Measurements from ENCODE around the gene KCNT2.
A peak's percentile ranks its signal among the peaks of the same experiment; 100 is the strongest.
"Not testable (repeated sequence)": the region's sequence is repeated elsewhere in the genome, so short reads cannot be mapped to it uniquely, and the experiment has no call there.

Gene KCNT2

DNA sequence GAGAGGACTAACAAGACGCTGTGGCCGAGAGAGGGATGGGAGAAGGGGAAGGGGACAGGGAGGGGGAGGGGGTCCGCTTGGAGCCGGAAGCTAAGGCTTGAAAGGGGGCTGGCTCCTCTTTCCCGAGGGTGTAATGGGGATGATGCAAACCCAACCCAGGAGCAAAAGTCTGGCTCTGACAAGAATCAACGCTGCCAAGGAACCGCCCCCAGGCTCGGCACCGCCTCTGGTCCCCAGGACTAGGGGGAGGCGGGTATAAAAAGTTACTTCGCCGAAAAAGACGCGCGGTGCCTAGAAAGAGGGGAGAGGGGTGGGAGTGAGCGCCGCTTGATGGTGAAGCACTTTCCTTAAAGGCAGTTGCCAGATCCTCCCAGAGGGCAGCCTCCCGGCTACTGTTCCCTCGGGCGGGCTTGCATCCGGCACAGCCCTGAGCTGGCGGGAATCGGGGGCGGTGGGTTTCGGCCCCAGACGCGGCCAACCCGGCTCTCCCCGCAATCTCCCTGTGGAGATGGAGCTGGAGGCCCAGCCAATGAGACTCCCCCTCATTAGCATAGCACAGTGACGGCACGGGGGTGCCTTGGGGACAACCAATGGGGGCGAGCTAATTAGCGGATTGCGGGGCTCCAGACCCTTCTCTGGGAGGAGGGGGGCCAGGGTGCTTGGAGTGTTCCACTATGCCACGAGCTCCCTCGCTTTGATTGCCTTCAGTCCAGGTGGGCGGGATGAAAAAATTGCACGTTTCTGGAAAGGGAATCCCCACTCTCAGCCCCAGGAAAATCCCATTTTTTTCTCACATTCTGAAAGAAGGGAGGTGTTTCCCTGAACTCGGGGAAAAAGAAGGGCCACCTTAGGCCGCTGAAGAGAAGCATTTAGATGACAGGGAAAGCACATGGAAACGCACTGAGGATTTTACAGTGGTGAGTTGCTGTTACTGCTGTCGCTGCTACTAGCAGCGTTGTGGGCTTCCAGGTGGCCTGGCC, at the start of gene KCNT2:
Gene KCNT2, minus strand, starts transcription at position 51 of the 980 bp plus-strand sequence. CDS start 131 bp downstream, outside the sequence.
- DNase-seq, result peak in 38 of 58 donors; percentile 3 to 63 (median 28)

DNA sequence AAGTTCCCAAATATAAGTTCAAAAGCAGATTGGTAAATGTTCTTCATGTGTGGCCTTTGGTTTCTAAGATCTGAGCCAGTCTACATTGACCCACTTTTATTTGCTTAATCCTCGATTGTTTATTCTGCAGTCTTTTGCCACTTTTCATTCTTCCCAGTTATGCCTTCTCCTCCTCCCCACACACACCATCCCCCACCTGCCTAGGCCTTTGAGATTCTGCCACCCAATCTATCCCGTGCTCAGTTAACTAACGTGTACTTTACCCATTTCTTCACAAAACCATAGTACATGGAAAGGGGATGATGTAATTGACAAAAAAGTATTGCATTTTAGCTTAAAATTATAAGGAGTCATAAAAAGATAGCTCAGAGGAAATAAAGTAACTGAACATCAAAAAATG, 47.3 kb upstream of the KCNT2 start:
- DNase-seq, result no peak

DNA sequence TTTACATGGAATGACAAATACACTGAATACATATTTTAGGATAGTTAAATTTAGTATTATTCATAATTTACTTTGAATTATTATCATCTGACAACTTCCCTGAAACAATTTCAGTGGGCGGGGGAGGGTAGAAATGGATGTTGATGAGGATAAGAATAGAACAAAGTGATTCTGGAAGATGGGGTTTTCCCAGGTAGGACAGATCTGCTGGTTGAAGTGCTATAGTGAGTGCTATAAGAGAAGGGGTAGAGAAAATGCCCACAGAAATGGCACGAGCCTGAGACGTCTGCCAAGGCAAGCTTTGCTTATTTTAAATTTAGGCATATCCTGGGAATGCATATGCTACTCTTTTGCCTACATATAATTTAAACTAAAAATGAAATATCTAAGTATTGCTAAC, 46.8 kb upstream of the KCNT2 start:
- no peak for DNase-seq

DNA sequence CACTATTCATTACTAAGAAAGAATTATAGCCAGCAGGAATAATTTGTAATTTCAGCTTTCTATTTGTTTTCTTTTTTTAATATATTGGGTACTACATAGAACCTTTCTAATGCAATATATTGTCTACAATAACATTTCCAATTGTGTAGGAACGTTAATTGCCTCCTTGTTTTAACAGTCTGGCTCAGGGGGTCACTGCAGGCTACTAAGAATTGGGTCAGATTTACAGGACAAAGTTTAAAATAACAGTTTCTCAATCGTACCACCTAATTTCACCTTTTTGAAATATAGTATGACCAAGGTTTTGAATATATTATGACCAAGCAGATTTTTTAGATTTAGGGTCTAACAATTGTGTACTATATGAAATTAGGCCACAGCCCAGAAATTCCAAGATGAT, 46.0 kb upstream of the KCNT2 start:
- no peak for DNase-seq

DNA sequence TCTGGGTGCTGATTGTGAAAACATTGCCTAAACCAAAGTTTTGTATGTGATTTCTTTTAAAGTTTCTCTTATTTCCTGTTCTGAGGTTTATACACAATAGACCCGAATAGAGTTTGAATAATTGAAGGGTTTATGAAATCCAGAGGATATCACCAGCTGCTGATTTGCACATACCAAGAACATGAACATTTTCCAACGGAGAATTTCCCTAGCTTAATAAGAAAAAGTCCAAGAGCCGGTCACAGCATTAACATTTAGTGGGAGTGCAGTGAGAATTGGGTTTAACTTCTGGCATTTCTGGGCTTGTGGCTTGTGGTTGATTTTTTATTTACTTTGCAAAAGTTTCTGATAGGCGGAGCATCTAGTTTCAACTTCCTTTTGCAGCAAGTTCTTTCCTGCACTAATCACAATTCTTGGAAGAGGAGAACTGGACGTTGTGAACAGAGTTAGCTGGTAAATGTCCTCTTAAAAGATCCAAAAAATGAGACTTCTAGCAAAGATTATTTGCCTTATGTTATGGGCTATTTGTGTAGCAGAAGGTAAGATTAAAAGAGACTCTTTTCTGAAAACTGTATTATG, 43.5 kb upstream of the KCNT2 start, which contains the start of gene CFH:
Gene CFH, plus strand, starts transcription at position 407 of the 579 bp plus-strand sequence. Its CDS starts 75 bp downstream, at position 482.
- DNase-seq, result no peak

DNA sequence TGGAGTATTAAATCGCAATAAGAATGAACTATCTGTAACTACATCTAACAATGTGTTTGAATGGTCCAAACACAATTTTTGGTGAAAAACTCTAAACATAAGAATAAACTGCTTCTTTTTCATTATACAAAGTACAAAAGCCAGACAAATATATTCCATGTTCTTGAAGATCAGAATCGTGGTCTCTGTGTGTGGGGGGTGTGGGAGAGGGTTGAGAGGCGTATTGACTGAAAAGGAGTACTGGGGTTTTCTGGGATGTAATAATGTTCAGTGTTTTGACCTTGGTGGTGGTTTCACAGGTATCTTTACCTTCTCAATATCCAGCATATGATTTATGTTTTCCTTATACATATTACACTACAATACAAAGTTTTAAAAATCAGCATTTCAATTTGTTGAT, 42.8 kb upstream of the KCNT2 start:
- DNase-seq, result no peak

DNA sequence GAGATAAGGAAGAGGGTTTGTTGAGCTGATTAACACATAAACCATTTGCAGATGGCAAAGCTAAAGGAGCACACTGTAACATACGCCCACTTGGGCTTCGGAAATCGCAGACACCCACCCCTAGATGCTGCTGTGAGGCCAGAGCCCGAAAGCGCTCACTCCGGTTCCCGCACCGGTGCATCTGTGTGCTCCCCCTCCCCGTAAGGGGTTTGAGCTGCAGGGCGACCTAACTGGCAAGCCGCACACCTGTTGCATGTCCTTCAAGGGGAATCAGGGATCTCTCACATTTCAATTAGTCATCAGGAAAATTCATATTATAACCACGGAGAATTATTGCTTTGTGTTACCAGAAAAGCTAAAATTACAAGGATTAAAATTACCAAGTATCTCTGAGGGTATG, 42.2 kb upstream of the KCNT2 start:
- DNase-seq, result no peak

DNA sequence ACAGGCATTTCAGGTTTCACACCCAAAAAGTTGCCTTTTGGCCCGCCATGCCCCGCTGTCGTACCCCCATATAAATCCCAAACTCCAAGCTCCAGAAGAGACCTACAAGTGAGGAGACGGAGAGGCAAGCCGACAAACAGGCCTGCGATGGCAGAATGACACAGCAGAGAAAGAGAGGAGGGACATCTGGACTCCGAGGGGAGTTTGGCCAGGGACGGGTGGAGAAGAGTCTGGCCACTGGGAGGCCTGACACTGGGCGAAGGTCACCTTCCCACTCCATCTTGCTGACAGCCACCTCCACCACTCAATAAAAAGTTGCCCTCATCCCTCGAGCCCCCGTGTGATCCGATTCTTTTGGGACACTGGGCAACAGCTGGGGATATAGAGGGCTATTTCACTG, 41.8 kb upstream of the KCNT2 start:
- DNase-seq, result no peak

DNA sequence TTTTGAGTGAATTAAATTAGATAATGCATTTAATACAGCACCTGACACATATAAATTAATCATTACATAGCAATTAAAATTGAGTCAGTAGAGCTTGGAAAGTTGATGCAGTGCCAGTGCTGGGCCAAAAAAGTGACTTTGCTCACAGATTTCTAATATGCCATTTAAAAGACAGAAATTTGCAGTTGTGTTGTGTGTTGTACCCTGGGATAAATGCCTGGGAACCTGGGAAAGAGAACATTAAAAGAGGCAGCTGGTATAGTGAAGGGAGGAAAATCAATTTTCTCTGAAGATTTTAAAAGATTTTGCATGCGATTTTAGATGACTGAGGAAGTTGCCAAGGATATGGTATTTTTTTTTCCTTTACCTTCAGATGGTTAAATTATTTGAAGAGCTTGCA, 32.7 kb upstream of the KCNT2 start:
- no peak for DNase-seq

DNA sequence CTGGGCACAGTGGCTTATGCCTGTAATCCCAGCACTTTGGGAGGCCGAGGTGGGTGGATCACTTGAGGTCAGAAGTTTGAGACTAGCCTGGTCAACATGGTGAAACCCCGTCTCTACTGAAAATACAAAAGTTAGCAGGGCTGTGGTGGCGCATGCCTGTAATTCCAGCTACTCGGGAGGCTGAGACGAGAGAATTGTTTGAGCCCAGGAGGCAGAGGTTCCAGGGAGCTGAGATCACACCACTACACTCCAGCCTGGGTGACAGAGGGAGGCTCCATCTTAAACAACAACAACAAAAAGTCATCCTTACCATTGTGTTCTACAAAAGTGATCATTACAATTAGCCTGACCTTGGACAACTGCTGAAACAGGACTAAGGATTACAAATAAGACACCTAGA, 31.1 kb upstream of the KCNT2 start:
- DNase-seq, result not testable (repeated sequence)

DNA sequence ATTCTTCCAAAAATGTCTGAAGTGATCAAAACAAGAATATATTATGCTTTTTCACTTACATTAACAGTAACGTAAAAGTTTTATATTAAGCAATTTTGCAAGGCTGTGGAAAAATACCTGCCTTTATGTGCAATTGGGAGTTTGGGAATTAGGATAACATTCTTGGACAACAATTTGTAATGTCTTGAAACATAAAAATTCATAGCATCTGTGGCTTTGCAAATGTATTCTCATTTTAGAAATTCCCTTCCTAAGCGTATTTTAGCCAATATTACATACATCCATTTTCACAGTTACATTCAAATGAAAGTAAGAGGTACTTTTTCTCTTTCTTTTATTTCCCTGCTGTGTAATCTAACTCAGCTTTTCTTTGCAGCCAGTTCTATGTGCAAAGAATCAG, 30.2 kb upstream of the KCNT2 start:
- DNase-seq, result no peak

DNA sequence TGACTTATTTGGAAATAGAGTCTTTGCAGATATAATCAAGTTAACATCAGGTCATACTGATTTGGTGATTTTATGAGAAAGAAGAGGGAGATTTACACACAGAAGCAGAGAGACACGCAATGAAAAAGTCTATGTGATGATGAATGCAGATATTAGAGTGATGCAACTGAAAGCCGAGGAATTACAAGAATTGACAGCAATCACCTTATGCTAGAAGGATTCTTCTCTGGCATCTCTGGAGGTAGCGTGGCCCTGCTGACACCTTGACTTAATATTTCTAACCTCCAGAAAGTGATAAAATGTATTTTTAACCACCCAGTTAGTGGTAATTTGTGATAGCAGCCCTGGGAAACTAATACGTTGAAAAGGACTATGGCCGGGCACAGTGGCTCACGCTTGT, 29.4 kb upstream of the KCNT2 start:
- DNase-seq, result no peak

DNA sequence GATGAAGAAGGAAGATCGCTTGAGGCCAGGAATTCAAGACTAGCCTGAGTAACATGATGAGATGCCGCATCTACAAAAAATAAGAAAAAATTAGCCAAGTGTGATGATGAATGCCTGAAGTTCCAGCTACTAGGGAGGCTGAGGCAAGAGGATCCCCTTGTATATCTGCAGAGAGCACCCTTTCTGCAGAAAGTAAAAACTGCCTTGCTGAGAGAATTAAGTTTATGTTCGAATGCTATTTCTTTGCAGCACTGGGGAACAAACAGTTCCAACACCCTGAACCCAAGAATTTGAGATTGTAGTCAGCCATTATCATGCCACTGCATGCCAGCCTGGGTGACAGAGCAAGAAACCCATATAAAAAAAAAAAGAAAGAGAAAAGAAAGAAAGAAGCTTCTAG, 20.6 kb upstream of the KCNT2 start:
- no peak for DNase-seq

DNA sequence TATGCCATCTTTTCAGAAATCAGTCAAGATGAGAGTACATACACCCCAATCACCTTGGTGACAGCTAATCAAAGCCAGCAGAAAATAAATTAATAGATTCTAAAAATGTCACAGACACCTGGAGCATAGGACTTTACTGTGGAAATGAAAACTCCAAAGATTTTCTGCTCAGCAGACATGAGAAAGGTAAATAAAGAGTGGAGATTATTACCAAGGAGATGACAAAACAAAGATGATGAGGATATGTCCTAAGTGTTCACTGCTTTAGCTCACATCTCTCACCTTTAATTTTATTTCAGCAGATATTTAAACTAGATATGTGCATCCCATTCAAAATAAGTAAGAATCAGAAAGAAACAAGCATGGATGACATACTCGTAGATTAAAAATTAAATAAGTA, 14.8 kb upstream of the KCNT2 start:
- DNase-seq, result no peak

DNA sequence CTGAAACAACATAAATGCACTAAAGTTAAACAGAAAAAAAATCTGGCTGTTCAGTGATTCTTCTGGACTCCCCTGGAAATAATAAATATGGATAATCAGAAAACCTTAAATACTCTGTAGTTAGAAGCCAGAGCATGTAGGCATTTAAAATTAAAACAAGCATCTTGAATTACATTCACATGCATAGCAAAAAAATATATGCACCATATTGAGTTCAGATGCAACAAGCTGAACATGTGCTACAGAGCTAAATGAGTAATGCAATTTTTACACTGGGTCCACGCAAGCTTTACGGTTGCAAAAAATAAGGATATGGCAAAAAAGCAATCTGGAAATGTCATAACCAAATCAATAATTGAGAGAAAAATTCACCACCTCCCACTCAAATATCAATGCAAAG, 11.5 kb upstream of the KCNT2 start:
- no peak for DNase-seq

DNA sequence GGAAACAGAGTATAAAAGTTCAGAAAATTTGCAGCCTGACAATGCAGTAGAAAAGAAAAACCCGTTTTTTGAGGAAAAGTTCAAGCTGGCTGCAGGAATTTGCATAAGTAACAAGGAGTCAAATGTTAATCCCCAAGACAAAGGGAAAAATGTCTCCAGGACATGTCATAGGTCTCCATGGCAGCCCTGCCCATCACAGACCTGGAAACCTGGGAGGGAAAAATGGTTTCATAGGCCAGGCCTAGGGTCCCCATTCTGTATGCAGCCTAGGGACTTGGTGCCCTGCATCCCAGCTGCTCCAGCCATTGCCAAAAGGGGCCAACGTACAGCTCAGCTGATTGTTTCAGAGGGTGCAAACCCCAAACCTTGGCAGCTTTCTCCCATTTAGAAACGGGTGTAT, 3.6 kb upstream of the KCNT2 start:
- no peak for DNase-seq

DNA sequence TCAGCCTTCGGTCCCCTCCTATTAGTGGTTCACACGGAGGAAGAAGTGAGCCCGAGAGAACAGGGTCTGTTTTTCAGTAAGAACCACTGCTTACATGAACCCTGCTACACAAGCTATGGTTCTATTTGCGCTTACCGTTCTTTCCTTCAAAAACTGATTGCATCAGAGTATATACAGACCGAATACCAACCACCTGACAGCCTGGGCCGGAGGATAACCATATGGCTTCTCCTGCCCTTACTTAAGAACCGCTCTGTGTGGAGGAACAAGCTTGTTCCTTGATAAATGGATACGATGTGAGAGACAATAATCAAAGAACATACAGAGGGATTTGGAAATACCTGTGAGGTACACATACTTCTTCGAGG, 1.1 kb upstream of the KCNT2 start:
- DNase-seq, result no peak

DNA sequence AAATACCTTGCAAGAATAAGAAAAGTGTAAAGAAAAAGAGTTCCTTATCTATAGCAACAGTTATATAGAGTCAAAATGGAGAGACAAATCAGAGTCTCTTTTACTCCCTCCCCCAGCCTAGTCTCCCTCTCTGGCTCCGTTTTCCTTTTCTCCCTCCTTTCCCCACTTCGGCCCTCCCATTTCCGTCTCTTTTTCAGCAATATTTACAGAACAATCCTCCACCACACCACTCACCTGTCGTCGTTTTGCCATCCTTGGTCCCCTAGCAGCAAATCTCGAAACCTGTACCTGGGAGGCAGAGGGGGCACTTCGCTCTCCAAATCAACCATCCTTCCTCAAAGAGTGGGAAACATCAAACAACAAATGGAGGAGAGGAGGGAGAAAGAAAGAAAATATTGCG, 259 bp downstream of the KCNT2 start:
- peak in 3 of 58 donors; percentile 0 to 6 (median 5) for DNase-seq

DNA sequence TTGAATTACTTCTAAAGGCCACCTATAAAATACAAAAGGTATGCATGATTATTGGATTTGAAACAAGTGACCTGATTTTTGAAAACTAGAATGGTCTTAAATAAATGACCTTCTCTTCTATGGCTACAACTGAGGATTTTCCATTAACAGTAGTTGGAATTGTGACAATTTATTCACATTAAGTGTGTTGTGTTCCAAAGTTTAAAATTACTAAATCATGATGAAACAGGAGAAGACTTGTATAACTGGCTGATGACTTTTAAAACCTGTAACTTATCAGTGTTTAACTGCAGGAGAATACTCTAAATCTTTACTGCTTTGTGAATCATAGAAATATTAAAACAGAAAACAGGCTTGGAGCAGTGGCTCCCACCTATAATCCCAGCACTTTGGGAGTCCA, 4.6 kb downstream of the KCNT2 start:
- no peak for DNase-seq

DNA sequence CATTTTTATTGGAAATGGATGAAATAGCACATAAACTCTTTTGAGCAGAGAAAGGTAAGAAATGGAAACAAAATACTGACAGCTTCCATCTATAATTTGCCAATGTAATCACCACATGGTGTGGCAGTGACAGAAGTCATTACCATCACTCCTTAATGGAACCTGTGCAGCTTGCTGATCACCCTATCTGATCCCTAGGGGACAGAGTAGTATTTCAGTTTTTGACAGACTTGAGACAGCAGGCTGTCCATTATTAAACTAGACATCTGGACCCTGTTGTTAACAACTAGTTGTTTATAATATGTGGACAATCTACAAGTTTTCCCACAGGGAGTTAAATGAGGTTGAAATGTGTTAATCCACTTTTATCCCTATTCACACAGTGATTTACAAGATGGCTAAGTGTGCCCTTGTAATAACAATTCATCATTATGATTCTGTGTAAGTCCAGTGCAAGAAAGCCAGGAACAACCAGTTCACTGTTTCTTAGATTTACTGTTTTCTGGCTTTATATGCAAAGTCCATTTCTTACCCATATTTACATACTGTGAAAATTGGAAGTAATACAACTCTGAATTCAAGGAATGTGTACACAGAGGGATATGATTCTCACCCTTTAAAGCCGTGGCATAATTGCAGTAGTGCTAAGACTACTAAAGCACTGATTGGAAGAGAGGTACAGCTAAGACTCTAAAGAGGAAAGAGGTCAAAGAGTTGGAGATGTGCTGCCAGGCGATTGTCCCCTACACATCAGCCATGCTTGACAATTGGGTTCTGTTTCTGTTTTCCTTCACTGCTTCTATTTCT, 9.1 kb downstream of the KCNT2 start:
- no peak for DNase-seq

DNA sequence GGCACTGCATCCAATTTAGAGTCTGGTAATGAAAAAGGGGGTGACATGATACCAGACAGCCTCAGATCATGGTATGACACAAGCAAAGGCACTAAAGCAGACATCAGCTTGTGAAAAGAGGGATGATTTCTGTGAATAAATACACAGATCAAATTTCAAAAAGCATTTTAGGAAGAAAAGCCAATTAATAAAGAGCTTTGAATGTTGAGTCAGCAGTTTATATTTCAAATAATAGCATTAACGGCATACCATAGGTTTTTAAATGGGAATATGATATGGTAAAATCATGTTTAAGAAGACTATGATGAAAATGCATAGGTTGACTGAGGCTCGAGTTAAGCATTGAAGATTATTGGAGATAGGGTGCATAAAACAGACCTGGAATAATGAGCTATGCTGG, 13.5 kb downstream of the KCNT2 start:
- no peak for DNase-seq

DNA sequence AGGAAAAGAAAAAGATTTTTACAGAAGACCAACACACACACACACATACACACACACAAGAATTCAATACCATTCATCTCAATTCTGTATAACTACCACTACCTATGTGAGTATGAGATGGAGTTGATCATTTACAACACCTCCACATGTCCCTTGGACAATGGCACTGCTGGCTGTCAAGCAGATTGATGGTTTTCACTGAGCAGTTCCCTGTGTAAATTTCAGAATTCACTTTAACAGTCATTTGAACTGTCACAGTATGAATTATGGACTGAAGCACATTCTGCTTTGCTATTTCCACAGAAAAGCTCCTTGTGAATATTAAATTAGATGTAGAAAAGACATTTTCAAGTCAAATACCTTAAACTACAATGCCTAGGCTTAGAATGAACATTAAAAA, 14.3 kb downstream of the KCNT2 start:
- DNase-seq, result no peak
